ENCODE measurements around the gene SSR3.
"Not testable (repeated sequence)": the region's sequence is repeated elsewhere in the genome, so short reads cannot be mapped to it uniquely, and the experiment has no call there.

Gene SSR3

GRCh38 chr3:156576651-156577348, 21.9 kb upstream of the SSR3 start:
- FAIRE-seq (no peak), DNase-seq (ENCODE audit: insufficient read length, low spot score) (peak; percentile 12)

DNA sequence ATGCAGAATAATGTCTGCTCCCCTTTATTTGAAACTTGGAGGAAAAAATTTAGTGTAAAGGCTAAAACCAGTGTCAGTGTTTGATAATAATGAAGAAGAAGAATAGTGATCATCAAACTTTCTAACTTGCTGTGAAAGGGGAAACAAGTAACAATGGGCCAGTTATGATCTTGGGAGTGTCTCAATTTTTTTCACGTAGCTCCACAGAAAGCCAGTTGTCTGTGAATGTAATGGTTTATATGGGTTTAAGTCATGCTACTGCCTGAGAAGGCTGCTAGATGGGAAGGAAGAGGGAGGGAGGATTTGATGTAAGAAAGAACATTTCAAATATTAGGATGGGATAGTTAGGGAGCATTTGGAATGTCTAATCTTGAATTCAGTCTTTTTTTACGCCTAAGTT, 21.1 kb upstream of the SSR3 start:
- no peak for DNase-seq (ENCODE audit: insufficient read length, low spot score)
- no peak for FAIRE-seq

DNA sequence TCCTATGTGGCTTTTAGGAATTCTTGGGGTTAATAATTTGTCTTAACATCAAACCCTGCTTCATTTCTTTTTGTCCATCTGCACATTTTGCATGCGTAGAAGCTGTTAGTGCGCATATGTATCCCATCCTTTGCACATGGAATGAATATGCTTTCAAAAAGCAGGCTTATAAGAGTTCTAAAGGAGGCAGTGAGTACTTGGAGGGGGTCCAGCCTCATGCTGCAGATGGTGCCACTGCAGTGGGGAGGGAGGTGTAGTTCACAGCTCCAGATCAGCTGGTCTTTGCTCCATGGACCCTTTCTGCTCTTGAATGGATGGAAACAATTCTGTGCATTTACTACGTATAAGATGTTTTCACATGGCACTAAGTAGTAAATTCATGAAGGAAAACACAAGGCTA, 20.7 kb upstream of the SSR3 start:
- FAIRE-seq (no peak), DNase-seq (ENCODE audit: insufficient read length, low spot score) (no peak)

GRCh38 chr3:156569881-156570280, 15.0 kb upstream of the SSR3 start:
- not testable (repeated sequence) for DNase-seq (ENCODE audit: insufficient read length, low spot score); FAIRE-seq

GRCh38 chr3:156569016-156569415, 14.1 kb upstream of the SSR3 start:
- DNase-seq (ENCODE audit: insufficient read length, low spot score); FAIRE-seq: not testable (repeated sequence)

DNA sequence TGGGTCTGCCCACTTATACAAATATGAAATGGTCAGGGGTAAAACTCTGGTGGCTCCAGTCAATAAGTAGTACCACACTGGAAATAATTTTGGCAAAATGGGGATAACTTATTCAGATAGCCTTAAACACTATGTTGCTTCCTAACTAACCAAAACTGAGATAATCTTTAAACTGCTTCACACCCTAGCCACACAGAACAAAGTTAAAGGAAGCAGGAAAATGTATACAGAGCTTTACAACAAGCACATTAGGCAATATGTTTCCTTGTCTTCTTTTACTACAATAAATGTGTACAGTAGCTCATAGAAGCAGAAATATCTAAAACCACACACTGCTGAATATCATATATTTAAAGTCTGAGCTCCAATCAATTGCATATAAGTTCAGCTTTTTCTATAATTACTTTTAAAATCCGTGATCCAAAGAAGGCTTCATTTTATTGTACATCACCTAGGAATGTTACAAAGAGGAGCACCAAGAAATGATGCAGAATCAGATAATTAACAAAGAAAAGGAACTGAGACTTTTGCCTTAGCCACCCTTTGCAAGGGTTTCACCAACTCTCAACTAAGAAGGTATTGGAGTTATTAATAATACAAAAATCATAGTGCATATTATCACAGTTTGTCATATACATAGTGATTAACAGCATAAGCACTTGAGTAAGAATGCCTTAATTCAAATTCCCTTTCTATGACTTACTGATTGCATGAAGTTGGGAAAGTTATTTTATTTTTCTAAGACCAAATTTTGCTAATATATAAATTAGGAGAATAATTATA, 9.2 kb upstream of the SSR3 start:
- FAIRE-seq = no peak
- no peak for DNase-seq (ENCODE audit: insufficient read length, low spot score)

DNA sequence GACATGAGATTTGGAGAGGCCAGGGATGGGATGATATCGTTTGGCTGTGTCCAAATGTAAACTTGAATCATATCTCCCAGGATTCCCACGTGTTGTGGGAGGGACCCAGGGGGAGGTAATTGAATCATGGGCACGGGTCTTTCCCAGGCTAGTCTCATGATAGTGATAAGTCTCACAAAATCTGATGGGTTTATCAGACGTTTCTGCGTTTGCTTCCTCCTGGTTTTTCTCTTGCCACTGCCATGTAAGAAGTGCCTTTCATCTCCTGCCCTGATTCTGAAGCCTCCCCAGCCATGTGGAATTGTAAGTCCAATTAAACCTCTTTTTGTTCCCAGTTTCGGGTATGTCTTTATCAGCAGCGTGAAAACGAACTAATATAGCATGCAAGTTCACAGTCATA, 7.6 kb upstream of the SSR3 start:
- not testable (repeated sequence) for FAIRE-seq; DNase-seq (ENCODE audit: insufficient read length, low spot score)

- no peak for FAIRE-seq
- no peak for DNase-seq (ENCODE audit: insufficient read length, low spot score)
Measured at GRCh38 chr3:156561533-156561932, 6.6 kb upstream of the SSR3 start.

GRCh38 chr3:156559321-156559720, 4.4 kb upstream of the SSR3 start:
- FAIRE-seq (no peak), DNase-seq (ENCODE audit: insufficient read length, low spot score) (no peak)

- no peak for DNase-seq (ENCODE audit: insufficient read length, low spot score)
- FAIRE-seq = no peak
Measured at GRCh38 chr3:156558389-156558788, 3.5 kb upstream of the SSR3 start.

- FAIRE-seq = no peak
Measured at GRCh38 chr3:156554515-156554841, 439 bp downstream of the SSR3 start.

GRCh38 chr3:156553705-156554356, 1.1 kb downstream of the SSR3 start:
- DNase-seq (ENCODE audit: insufficient read length, low spot score) (no peak), FAIRE-seq (no peak)

More at GRCh38 chr3:156554515-156554841, 439 bp downstream of the SSR3 start:
- no peak for DNase-seq (ENCODE audit: insufficient read length, low spot score)

DNA sequence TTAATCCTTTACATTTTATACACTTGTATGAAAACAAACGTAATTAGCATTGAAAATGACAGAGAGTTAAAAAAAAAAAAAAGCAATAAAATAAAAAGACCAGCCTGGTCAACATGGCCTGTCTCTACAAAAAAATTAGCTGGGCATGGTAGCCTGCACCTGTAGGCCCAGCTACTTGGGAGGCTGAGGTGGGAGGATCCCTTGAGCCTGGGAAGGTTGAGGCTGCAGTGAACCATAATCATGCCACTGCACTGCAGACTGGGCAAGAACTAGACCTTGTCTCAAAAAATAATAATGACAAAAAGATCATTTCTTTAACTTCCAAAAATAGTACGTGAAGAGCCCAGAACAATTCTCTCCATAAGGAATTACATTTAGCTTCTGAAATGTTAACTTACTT, 1.9 kb downstream of the SSR3 start:
- DNase-seq (ENCODE audit: insufficient read length, low spot score) (no peak), FAIRE-seq (no peak)

DNA sequence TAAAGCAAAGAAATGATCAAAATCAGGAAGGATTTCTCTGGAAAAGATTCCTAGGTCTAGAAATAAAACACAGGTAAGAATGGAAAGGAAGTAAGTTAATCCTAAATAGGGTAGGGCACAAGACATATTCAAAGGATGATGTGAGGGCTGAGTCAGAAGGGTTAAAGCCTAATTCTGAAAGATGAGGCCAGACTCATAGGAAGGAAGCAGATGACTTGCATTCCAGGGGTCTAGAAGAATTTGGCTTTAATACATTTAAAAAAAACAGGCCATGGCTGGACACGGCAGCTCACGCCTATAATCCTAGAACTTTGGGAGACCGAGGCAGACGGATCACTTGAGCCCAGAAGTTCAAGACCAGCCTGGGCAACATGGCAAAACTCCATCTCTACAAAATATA, 3.2 kb downstream of the SSR3 start:
- FAIRE-seq (no peak), DNase-seq (ENCODE audit: insufficient read length, low spot score) (peak; percentile 35)

DNA sequence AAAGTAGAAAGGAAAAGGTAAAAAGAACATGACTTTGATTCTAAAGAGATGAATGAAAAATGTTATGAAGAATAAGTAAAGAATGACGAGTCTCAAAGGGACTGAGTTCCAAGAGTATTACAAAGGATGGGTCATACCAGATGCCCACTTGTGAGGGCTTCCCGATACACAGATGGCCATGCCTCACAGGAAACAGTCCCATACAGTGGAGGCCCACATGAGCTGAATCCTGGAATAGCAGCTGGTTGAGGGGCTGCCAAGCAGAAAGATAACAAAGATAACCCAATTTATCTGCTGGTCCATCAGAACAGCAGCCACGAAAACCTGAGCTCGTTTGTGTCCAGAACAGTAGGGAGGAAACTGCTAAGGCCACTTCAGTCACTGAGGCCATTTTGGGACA, 3.7 kb downstream of the SSR3 start:
- DNase-seq (ENCODE audit: insufficient read length, low spot score) = no peak
- no peak for FAIRE-seq

- DNase-seq (ENCODE audit: insufficient read length, low spot score) (no peak), FAIRE-seq (no peak)
Measured at GRCh38 chr3:156548902-156549301, 6.0 kb downstream of the SSR3 start.

DNA sequence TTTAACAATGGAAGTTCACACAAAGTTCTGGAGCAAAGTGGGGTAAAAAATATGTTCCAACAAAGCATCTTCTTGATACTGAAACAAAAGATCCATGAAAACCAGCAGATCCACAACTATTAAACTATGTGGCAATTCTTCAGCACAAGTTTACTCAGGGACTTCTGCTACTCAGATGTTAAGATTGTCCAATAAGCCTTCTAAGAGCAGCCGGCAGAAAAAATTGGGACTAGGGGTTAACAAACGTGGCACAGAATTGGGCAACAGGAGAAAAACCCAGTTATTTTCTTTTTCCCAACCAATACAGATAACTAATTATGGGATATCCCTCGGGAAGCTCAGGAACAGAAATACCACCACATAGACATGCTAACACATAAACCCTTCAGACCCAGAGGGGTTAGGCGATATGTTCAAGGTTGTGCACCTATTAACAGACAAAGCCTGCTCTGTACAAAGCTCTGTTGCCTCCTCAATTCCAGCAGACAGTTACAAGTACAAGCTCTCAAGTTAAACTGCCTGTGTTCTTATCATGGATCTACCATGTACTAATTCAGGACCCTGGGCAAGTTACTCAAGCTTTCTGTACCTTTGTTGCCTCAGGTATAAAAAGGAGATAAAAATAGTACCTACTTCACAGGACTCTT, 6.8 kb downstream of the SSR3 start:
- FAIRE-seq (no peak), DNase-seq (ENCODE audit: insufficient read length, low spot score) (no peak)

- no peak for DNase-seq (ENCODE audit: insufficient read length, low spot score)
- FAIRE-seq = no peak
Measured at GRCh38 chr3:156547637-156548036, 7.3 kb downstream of the SSR3 start.

DNA sequence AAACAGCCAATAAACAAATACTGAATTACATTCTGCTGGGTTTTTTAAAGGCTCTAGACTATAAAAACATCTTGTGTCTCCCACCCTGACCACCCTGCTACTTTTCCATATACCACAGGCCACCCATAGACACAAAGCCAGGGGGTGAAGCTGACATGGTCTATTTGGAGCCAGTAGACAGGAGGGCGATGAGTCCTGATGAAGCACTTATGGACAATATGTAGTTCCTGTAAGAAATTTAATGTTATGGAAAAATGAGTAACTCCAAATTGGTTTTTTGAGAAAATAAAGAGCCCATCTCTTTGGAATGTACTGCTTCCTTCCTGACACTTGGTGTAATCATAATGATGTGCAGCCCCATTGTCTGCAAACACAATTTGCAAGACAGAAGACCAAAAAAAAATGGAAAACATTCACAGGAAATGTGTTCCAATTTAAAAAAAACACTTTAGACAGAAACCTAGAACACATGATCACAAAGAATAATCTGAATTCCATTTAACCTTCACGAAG, 11.8 kb downstream of the SSR3 start:
- no peak for FAIRE-seq
- no peak for DNase-seq (ENCODE audit: insufficient read length, low spot score)

GRCh38 chr3:156542101-156543042, 12.5 kb downstream of the SSR3 start:
- FAIRE-seq (no peak), DNase-seq (ENCODE audit: insufficient read length, low spot score) (no peak)

Data from HTR-8/SVneo (cell line).